MG63 (cell line): ENCODE data around the gene SH3BP4. TPM values are rescaled to one million over a fixed set of nuclear protein-coding genes. Genes with fewer than 3 reads are reported as not detected.

Source experiments
- DNase-seq: peaks from one replicate; pipeline ENCODE4 v3.0.0-alpha.2; 2020
- H3K27me3 ChIP-seq: fragments of 250-450 bp; sonication (Bioruptor Pico); 2 replicates; pipeline ENCODE4 v1.5.1; 2020; ENCODE audit warnings: mild to moderate bottlenecking, moderate library complexity
- H3K36me3 ChIP-seq: fragments of 250-450 bp; sonication (Bioruptor Pico); 2 replicates; pipeline ENCODE4 v1.5.1; 2020; ENCODE audit warnings: mild to moderate bottlenecking, moderate library complexity
- H3K4me3 ChIP-seq: fragments of 250-450 bp; sonication (Bioruptor Pico); 2 replicates; pipeline ENCODE4 v1.5.1; 2020; ENCODE audit warnings: mild to moderate bottlenecking, moderate library complexity
- H3K9me3 ChIP-seq: fragments of 250-450 bp; sonication (Bioruptor Pico); 2 replicates; pipeline ENCODE4 v1.5.1; 2020; ENCODE audit warnings: mild to moderate bottlenecking, moderate library complexity
- total RNA-seq: library from RNA; depleted of rRNA; stranded (reverse); fragments of >200 nt; shearing (Covaris generic); gene quantifications from 2 replicates; pipeline ENCODE4 v1.2.3, GENCODE V29; 2014; ENCODE audit warnings: low replicate concordance; rRNA removed

SH3BP4 gene, protein sequence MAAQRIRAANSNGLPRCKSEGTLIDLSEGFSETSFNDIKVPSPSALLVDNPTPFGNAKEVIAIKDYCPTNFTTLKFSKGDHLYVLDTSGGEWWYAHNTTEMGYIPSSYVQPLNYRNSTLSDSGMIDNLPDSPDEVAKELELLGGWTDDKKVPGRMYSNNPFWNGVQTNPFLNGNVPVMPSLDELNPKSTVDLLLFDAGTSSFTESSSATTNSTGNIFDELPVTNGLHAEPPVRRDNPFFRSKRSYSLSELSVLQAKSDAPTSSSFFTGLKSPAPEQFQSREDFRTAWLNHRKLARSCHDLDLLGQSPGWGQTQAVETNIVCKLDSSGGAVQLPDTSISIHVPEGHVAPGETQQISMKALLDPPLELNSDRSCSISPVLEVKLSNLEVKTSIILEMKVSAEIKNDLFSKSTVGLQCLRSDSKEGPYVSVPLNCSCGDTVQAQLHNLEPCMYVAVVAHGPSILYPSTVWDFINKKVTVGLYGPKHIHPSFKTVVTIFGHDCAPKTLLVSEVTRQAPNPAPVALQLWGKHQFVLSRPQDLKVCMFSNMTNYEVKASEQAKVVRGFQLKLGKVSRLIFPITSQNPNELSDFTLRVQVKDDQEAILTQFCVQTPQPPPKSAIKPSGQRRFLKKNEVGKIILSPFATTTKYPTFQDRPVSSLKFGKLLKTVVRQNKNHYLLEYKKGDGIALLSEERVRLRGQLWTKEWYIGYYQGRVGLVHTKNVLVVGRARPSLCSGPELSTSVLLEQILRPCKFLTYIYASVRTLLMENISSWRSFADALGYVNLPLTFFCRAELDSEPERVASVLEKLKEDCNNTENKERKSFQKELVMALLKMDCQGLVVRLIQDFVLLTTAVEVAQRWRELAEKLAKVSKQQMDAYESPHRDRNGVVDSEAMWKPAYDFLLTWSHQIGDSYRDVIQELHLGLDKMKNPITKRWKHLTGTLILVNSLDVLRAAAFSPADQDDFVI
- 34.2 and 39.5 TPM in 2 replicates for total RNA-seq

GRCh38 chr2:234951664-234952269 lies at the start of gene SH3BP4:
SH3BP4 (plus strand) TSS chr2:234952017; CDS start chr2:235035003, 82,986 bp downstream.
- H3K36me3 ChIP-seq: peaks cover 29% of the 10 kb centered on the region
- peak within 1 kb of the TSS; percentile 79 for H3K4me3 ChIP-seq
- no peaks in the 10 kb centered on the region for H3K27me3 ChIP-seq
- no peaks in the 10 kb centered on the region for H3K9me3 ChIP-seq
- DNase-seq: peak; percentile 88

DNA sequence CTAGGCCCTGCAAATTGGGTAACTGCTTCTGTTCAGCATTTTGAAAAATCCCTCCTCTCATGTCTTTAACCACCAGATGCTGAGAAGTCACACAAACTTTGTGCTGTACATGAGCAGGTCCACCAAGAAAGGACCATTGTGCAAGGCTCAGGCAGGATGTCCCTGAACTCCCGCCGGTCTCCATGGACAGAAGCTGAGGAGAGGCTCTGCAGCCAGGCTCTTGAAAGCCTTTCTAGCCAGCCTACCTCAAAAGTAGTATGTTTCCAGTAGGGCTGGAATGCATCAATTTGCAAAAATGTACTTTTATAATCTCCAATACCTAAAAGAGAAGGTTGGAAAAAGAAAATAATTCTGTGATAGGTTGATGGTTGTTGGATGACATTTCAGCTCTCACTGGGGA lies 47.0 kb upstream of the SH3BP4 start:
- no peaks in the 10 kb centered on the region for H3K27me3 ChIP-seq
- no peak for DNase-seq
- no peaks in the 10 kb centered on the region for H3K9me3 ChIP-seq
- H3K36me3 ChIP-seq: no peaks in the 10 kb centered on the region
- no peak overlapping the region for H3K4me3 ChIP-seq

DNA sequence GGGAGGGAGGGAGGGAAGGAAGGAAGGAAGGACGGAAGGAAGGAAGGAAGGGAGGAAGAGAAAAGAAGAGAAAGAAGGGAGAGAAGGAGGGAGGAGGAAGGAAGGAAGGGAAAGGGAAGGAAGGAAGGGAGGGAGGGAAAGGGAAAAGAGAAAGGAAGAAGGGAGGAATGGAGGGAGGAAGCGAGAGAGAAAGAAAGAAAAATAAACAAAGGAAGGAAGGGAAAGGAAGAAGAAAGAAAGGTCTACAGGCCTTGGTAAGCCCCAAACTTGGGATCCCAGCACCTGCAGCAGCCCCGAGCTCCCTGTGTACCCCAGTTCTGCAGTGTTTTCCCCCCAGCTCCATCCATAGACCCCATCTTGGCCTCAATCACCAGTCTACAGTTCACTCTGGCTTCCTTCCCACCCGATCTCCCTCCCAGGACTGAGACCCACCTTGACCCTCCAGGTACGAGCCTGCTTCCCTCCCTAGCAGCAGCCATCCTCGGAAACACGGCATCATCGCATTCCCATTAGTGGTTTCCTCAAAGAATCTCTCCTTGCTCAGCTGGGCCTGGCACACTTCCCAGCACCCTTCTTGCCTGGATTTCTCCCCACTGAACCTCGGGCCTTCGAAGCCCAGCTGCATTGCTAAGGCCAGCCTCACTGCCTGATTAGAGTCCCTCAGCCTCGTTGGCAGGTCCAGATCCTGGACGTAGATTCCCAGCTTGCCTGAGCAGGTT lies 46.1 kb upstream of the SH3BP4 start:
- no peaks in the 10 kb centered on the region for H3K27me3 ChIP-seq
- no peak overlapping the region for H3K4me3 ChIP-seq
- no peaks in the 10 kb centered on the region for H3K36me3 ChIP-seq
- no peaks in the 10 kb centered on the region for H3K9me3 ChIP-seq
- DNase-seq: no peak

- H3K36me3 ChIP-seq: no peaks in the 10 kb centered on the region
- H3K9me3 ChIP-seq: no peaks in the 10 kb centered on the region
- H3K4me3 ChIP-seq: no peak overlapping the region
- H3K27me3 ChIP-seq: peaks cover 3% of the 10 kb centered on the region
- no peak for DNase-seq
These were observed 41.6 kb upstream of the SH3BP4 start for GRCh38 chr2:234910186-234910679.

DNA sequence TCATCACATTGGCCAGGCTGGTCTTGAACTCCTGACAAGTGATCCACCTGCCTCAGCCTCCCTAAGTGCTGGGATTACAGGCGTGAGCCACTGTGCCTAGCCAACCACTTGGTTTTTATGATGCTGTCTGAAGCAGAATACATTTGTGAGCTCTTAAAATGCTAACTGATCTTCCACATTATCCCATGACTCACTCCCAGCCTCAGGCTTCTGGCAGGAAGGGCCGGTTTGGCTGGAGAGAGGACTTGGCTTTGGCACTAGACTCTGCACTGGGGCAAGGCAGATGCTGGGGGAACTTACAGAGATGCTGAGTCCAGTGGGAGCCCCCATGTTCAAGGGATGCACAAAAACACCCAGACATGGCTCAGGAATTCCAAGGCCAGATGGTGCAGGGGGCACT lies 40.5 kb upstream of the SH3BP4 start:
- H3K27me3 ChIP-seq: peaks cover 3% of the 10 kb centered on the region
- no peaks in the 10 kb centered on the region for H3K9me3 ChIP-seq
- DNase-seq: peak; percentile 88
- H3K36me3 ChIP-seq: no peaks in the 10 kb centered on the region
- H3K4me3 ChIP-seq: no peak overlapping the region

- H3K27me3 ChIP-seq: peaks cover 3% of the 10 kb centered on the region
- DNase-seq: no peak
- H3K9me3 ChIP-seq: no peaks in the 10 kb centered on the region
- H3K36me3 ChIP-seq: no peaks in the 10 kb centered on the region
- no peak overlapping the region for H3K4me3 ChIP-seq
These were observed 39.4 kb upstream of the SH3BP4 start for GRCh38 chr2:234912437-234912836.

GRCh38 chr2:234913208-234913626 lies 38.6 kb upstream of the SH3BP4 start:
- peaks cover 3% of the 10 kb centered on the region for H3K27me3 ChIP-seq
- DNase-seq: no peak
- H3K9me3 ChIP-seq: no peaks in the 10 kb centered on the region
- no peak overlapping the region for H3K4me3 ChIP-seq
- no peaks in the 10 kb centered on the region for H3K36me3 ChIP-seq

DNA sequence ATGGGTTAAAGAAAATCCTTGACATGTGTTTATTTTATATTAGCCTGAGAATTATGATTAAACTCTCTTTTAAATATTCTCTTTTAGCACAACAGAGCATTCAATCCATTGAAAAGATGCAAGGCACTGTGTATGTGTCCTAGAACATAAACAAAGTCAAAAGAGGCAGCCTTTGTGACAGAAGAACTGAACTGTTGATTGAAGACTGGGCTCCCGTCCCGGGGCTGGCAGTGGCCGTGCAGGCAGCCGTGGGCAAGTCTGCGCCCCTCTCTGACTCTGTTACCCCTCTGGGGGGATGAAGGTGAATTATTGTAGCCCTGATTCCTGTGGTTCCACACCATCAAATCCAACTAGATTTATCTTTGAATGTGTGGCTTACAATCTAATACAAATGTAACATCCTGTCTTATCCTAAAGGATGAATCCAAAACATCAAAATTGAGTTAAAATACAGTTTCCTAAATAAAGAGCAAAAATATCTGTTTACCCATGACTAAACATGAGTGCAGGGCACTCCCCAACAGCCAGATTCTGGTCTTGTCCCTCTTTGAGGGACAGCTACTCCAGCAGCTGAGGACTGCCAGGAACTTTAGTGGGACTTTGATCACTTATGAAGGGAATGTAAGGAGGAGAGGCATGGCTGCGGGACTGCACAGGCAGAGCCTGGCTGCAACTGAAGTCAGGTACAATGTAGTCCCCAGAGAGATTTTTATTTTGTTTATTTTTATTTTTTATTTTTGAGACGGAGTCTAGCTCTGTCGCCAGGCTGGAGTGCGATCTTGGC lies 37.3 kb upstream of the SH3BP4 start:
- H3K9me3 ChIP-seq: no peaks in the 10 kb centered on the region
- no peaks in the 10 kb centered on the region for H3K36me3 ChIP-seq
- peaks cover 3% of the 10 kb centered on the region for H3K27me3 ChIP-seq
- H3K4me3 ChIP-seq: no peak overlapping the region
- no peak for DNase-seq

GRCh38 chr2:234916674-234917073 lies 35.1 kb upstream of the SH3BP4 start:
- DNase-seq: no peak
- Histone ChIP-seq H3K9me3 (no peaks in the 10 kb centered on the region), H3K4me3 (no peak overlapping the region), H3K27me3 (peaks cover 3% of the 10 kb centered on the region), H3K36me3 (no peaks in the 10 kb centered on the region)

GRCh38 chr2:234917211-234917975 lies 34.4 kb upstream of the SH3BP4 start:
- Histone ChIP-seq H3K9me3 (no peaks in the 10 kb centered on the region), H3K4me3 (no peak overlapping the region), H3K36me3 (no peaks in the 10 kb centered on the region), H3K27me3 (peaks cover 2% of the 10 kb centered on the region)
- no peak for DNase-seq

GRCh38 chr2:234919711-234920110 lies 32.1 kb upstream of the SH3BP4 start:
- no peaks in the 10 kb centered on the region for H3K36me3 ChIP-seq
- no peaks in the 10 kb centered on the region for H3K27me3 ChIP-seq
- DNase-seq: no peak

GRCh38 chr2:234920836-234921235 lies 31.0 kb upstream of the SH3BP4 start:
- Histone ChIP-seq H3K4me3 (no peak overlapping the region), H3K36me3 (no peaks in the 10 kb centered on the region), H3K9me3 (no peaks in the 10 kb centered on the region), H3K27me3 (no peaks in the 10 kb centered on the region)
- DNase-seq: no peak

More at GRCh38 chr2:234919711-234920110, 32.1 kb upstream of the SH3BP4 start:
- no peaks in the 10 kb centered on the region for H3K9me3 ChIP-seq
- H3K4me3 ChIP-seq: no peak overlapping the region

DNA sequence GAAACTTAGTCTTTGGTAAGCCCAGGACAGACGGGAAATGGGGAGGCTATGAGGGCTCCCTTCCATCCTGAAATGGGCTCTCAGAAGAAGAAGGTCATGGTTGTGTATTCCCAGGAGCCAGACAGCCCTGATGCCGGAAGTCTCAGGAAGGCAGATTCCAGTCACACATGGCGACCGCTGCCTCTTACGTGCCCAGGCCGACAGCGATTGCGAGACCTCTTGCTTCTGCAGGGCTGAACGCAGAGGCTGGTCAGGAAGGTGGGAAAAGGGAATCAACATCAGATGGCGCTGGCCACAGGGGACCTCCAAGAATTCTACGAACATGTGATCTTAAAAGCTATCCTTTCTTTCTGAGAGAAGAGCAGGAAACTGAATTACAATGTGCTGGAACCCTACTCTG lies 22.8 kb upstream of the SH3BP4 start:
- no peak for DNase-seq
- no peaks in the 10 kb centered on the region for H3K9me3 ChIP-seq
- no peaks in the 10 kb centered on the region for H3K27me3 ChIP-seq
- no peak overlapping the region for H3K4me3 ChIP-seq
- H3K36me3 ChIP-seq: no peaks in the 10 kb centered on the region

DNA sequence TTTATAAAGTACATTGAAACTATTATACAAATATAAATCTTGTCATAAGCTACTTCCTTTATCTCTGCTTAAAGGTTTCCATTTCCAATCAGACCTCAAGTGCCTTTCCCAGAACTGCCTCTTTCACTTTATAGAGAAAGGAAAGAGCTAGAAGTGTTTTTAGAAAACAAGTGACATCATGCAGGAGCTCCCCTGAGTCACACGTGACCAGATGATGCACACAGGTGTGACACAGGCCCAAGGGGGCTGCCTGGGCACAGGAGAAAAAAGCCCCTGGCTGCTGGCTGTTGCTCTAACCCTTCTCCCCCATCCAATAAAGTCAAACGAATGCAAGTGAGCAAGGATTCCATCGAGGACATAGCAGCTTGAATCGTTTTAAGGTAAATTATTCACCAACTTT lies 21.4 kb upstream of the SH3BP4 start:
- no peak overlapping the region for H3K4me3 ChIP-seq
- no peak for DNase-seq
- H3K27me3 ChIP-seq: no peaks in the 10 kb centered on the region
- no peaks in the 10 kb centered on the region for H3K36me3 ChIP-seq
- H3K9me3 ChIP-seq: no peaks in the 10 kb centered on the region

GRCh38 chr2:234931371-234931770 lies 20.4 kb upstream of the SH3BP4 start:
- DNase-seq: no peak
- Histone ChIP-seq H3K36me3 (no peaks in the 10 kb centered on the region), H3K4me3 (no peak overlapping the region)

More at GRCh38 chr2:234931371-234931770, 20.4 kb upstream of the SH3BP4 start:
- Histone ChIP-seq H3K9me3 (no peaks in the 10 kb centered on the region), H3K27me3 (no peaks in the 10 kb centered on the region)
